Right forelimb (tissue), 1 donor: ENCODE measurements around the gene ARL9.
"Not testable (repeated sequence)": the region's sequence is repeated elsewhere in the genome, so short reads cannot be mapped to it uniquely, and the experiment has no call there.

Experiments
- DNase-seq: peaks from one replicate; pipeline ENCODE4 v3.0.0-alpha.2; 2018

The ARL9 gene

GRCh38 chr4:56505269-56506130, at the start of gene ARL9:
Gene ARL9 (plus strand): TSS chr4:56505791. CDS start chr4:56505863, 72 bp downstream.
- peak; percentile 75 for DNase-seq

GRCh38 chr4:56460085-56460484, 45.5 kb upstream of the ARL9 start:
- DNase-seq = no peak

GRCh38 chr4:56462157-56462556, 43.4 kb upstream of the ARL9 start:
- DNase-seq = no peak

GRCh38 chr4:56463711-56464110, 41.9 kb upstream of the ARL9 start:
- DNase-seq = no peak

GRCh38 chr4:56464581-56464980, 41.0 kb upstream of the ARL9 start:
- no peak for DNase-seq

- peak; percentile 39 for DNase-seq
These were observed 39.8 kb upstream of the ARL9 start for GRCh38 chr4:56465599-56466295.

GRCh38 chr4:56466296-56466761, 39.3 kb upstream of the ARL9 start:
- DNase-seq = not testable (repeated sequence)

GRCh38 chr4:56466910-56467283, 38.7 kb upstream of the ARL9 start:
- peak; percentile 42 for DNase-seq

- peak; percentile 94 for DNase-seq
These were observed 38.1 kb upstream of the ARL9 start, which contains the start of gene SRP72 for GRCh38 chr4:56467284-56468096. Gene SRP72 (plus strand): TSS chr4:56467617. CDS start chr4:56467636, 19 bp downstream.

GRCh38 chr4:56468097-56468422, 37.5 kb upstream of the ARL9 start:
- peak; percentile 56 for DNase-seq

GRCh38 chr4:56469489-56470210, 35.9 kb upstream of the ARL9 start:
- no peak for DNase-seq

- no peak for DNase-seq
These were observed 29.7 kb upstream of the ARL9 start for GRCh38 chr4:56475917-56476316.

GRCh38 chr4:56477192-56477702, 28.3 kb upstream of the ARL9 start:
- DNase-seq = no peak

GRCh38 chr4:56480691-56481090, 24.9 kb upstream of the ARL9 start:
- DNase-seq = no peak

- DNase-seq = no peak
These were observed 9.3 kb upstream of the ARL9 start for GRCh38 chr4:56496241-56496640.

GRCh38 chr4:56511098-56511497, 5.5 kb downstream of the ARL9 start:
- DNase-seq = no peak

GRCh38 chr4:56512166-56512565, 6.6 kb downstream of the ARL9 start:
- no peak for DNase-seq

- DNase-seq = no peak
These were observed 7.9 kb downstream of the ARL9 start for GRCh38 chr4:56513517-56513916.

GRCh38 chr4:56530269-56531148, 24.9 kb downstream of the ARL9 start:
- peak; percentile 84 for DNase-seq

GRCh38 chr4:56531149-56531770, 25.7 kb downstream of the ARL9 start:
- no peak for DNase-seq

GRCh38 chr4:56531823-56532222, 26.2 kb downstream of the ARL9 start:
- DNase-seq = no peak
